ENCODE results near the gene TPCN2.

GRCh38 chr11:69104856-69105395 is 56.2 kb downstream of the TPCN2 start:
- TF ChIP-seq EZH2 (IDR thresholded peaks at IDR 0.05) = no peak
- TF ChIP-seq POLR2AphosphoS5 (IDR thresholded peaks at IDR 0.05; ENCODE audit: borderline replicate concordance, low read depth, low read length) = no peak
- no peak for TF ChIP-seq FOXP2 (optimal IDR thresholded peaks at IDR 0.05; ENCODE audit: control extremely low read depth, extremely low read length, insufficient read depth)
